ENCODE measurements around the gene PRKCB.

GRCh38 chr16:23843143-23843542 lies 7.4 kb downstream of the PRKCB start:
- TF ChIP-seq CTCF (IDR thresholded peaks at IDR 0.05) (no peak), POLR2A (IDR thresholded peaks at IDR 0.05) (no peak), POLR2AphosphoS5 (IDR thresholded peaks at IDR 0.05) (no peak)
